HG02759 (cell line): ENCODE results near the gene TFIP11.

ENCODE experiments used
- ATAC-seq: cut with Tn5 transposase; IDR thresholded peaks from one replicate; pipeline ENCODE4 v1.9.1; 2021; ENCODE audit warnings: mild to moderate bottlenecking, moderate library complexity; ENCODE audit not compliant: unreplicated experiment

TFIP11 gene

DNA sequence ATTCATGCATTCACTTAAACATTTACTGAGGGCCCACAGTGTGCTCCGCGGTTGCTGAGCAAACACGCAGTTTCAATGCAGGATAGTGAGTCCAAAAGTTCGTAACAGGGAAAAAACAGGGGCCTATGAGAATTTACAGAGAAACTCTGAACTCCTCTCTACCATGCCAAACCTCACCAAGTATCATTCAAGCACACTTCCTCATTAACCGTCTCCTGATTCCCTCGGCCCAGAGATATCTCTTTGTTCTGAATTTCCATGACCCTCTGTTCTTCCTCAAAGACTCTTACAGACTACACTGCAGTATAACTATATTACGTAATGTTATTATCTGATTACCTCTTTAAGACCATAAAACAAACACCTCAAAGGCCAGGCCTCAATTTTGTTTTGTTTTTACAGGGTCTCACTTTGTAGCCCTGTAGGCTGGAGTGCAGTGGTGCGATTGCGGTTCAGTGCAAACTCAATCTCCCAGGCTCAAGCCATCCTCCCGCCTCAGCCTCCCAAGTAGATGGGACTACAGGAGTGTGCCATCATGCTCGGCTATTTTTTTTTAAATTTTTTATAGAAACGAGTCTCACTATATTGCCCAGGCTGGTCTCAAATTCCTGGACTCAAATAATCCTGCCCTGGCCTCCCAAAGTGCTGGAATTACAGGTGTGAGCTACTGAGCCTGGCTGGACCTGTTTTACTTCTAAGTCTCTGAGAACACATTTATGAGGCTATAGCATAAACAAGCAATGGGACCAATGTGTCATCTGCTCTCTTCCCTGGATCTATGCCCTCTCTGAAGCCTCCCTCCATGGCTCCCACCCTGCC lies 32.3 kb downstream of the TFIP11 start:
- ATAC-seq, result no peak

DNA sequence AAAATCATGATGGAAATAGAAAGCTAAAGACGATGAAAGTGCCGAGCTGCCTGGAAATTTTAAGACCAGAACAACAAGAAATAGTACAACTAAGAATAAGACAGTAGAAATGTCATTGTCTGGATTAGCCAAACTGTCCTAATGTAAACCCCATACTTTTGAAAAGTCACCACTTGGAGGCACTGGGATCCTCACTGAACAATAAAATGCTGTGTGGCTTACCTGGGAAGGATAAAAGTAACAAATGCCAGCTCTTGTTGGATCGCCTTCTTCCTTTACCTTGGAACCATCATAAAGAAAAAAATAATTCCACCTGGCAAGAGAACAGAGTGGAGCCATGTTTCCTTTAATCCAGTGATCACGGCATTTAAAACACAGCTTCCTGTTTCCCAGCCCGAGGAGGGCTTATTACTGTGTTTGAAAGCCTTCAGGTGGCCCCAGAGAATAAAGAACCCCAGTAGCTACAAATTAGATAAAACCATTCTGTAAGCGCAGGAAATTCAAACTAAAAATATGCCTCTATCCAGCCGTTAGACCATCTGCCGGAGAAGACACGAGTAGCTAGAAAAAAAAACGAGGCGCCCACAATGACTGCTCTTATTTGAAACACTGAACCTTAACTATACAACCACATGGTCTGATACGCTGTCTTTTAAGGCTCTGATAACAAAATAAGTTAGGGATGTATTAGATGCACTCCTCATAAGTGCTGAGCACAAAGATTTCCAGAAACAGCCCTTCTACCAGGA lies 33.1 kb downstream of the TFIP11 start:
- ATAC-seq, result no peak

GRCh38 chr22:26477341-26477731 lies 34.9 kb downstream of the TFIP11 start:
- no peak for ATAC-seq

- no peak for ATAC-seq
These were observed 35.5 kb downstream of the TFIP11 start for GRCh38 chr22:26476705-26477340.

GRCh38 chr22:26474682-26475081 lies 37.6 kb downstream of the TFIP11 start:
- no peak for ATAC-seq

- ATAC-seq, result no peak
These were observed 40.8 kb downstream of the TFIP11 start for GRCh38 chr22:26471522-26471921.

DNA sequence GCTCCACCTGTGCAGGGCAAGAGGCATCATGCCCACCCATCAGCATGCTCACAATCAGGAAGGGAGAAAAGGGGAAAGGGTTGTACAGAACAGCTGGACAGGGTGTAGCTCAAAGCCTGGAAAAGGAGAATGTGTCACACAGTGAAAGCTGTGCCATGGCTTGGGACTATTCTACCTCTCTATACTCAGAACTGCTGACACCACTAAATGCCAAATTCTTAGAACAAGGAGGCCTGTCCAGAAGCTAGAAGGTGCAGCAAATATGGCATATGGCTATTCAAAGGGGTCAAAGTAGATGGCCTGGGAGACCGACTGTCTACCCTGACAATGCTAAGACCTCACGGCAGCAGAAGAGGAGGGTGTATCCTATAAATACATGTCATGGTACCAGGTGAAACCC lies 41.5 kb downstream of the TFIP11 start:
- ATAC-seq, result no peak

DNA sequence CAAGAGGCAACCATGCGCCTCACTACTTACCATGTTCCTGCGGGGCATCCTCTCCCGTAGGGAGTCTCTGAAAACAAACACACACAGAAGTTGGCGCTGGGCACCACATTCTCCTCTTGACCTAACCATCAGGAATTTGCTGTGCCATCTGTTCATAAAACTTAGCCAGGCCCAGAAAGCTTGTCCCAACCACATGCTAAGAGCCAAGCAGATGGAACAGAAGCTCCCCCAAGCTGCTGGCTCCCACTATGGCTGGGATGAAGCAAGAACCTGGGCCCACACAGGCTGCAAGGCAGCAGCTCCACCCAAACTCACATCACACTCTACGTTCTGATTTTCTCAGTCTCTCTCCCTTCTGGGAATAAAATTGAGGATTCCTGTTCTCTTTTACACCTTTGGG lies 46.1 kb downstream of the TFIP11 start:
- ATAC-seq, result no peak

- ATAC-seq, result no peak
These were observed 48.0 kb downstream of the TFIP11 start for GRCh38 chr22:26464312-26464711.

- no peak for ATAC-seq
These were observed 48.6 kb downstream of the TFIP11 start for GRCh38 chr22:26463688-26464087.

GRCh38 chr22:26463101-26463661 lies 49.1 kb downstream of the TFIP11 start:
- no peak for ATAC-seq

- no peak for ATAC-seq
These were observed 49.6 kb downstream of the TFIP11 start for GRCh38 chr22:26462641-26463040.

DNA sequence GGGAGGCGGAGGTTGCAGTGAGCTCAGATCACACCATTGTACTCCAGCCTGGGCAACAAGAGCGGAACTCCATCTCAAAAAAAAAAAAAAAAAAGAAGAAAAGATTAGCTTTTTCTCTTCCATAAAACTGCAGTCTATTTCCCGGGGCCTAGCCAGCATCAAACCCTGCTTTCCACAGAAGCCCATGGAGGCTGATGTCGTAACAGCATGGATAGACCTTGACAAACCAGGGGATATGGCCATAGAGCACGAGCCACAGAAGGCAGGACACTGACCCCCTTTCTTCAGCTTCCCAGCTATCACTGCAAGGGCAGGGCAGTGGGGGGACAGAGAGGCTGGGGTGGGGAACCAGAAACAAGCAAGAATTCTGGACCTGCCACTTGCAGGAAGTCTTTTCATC lies 50.2 kb downstream of the TFIP11 start:
- no peak for ATAC-seq

DNA sequence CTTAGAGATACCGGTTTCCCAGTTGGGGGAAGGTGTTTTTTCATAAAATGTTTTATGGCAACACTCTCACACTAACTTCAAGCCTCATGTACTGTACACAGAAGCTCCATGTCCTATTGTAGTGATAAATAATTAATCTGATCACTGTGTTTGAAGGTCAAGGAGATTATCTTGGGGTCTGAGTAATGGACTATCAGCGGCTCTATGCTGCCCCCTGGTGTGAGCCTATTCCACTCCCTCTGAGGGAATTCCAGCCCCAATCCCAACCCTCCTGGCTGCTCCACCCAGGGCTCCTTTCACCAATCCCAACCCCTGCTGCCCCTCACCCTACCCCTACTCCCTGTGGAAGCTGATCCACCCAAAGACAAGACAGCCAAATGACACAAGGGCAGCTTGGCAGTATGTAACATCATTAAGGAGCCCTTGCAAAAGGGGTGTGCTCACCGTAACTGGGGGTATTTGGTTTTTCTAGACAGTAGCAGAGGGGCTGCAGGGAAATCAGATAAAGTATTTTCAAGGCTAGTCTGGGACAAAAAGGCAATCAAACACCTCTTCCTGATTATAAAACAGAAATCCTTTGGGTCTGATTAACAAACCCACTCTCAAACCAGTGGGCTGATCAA lies 51.0 kb downstream of the TFIP11 start:
- ATAC-seq, result no peak

- ATAC-seq, result no peak
These were observed 52.1 kb downstream of the TFIP11 start for GRCh38 chr22:26460202-26460601.

GRCh38 chr22:26457661-26458272 lies 54.5 kb downstream of the TFIP11 start:
- ATAC-seq, result no peak

- ATAC-seq, result no peak
These were observed 58.3 kb downstream of the TFIP11 start for GRCh38 chr22:26453812-26454500.

GRCh38 chr22:26453216-26453615 lies 59.1 kb downstream of the TFIP11 start:
- ATAC-seq, result no peak

GRCh38 chr22:26452236-26453016 lies 59.8 kb downstream of the TFIP11 start:
- ATAC-seq, result no peak
